T1000 (cell line): ENCODE results near the gene RFXANK.
"Not testable (repeated sequence)": the region's sequence is repeated elsewhere in the genome, so short reads cannot be mapped to it uniquely, and the experiment has no call there.

Experiments
- DNase-seq: peaks from one replicate; lab custom pipeline; 2025; ENCODE audit warnings: mixed read lengths; lab: John Stamatoyannopoulos, UW

RFXANK gene, protein sequence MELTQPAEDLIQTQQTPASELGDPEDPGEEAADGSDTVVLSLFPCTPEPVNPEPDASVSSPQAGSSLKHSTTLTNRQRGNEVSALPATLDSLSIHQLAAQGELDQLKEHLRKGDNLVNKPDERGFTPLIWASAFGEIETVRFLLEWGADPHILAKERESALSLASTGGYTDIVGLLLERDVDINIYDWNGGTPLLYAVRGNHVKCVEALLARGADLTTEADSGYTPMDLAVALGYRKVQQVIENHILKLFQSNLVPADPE

DNA sequence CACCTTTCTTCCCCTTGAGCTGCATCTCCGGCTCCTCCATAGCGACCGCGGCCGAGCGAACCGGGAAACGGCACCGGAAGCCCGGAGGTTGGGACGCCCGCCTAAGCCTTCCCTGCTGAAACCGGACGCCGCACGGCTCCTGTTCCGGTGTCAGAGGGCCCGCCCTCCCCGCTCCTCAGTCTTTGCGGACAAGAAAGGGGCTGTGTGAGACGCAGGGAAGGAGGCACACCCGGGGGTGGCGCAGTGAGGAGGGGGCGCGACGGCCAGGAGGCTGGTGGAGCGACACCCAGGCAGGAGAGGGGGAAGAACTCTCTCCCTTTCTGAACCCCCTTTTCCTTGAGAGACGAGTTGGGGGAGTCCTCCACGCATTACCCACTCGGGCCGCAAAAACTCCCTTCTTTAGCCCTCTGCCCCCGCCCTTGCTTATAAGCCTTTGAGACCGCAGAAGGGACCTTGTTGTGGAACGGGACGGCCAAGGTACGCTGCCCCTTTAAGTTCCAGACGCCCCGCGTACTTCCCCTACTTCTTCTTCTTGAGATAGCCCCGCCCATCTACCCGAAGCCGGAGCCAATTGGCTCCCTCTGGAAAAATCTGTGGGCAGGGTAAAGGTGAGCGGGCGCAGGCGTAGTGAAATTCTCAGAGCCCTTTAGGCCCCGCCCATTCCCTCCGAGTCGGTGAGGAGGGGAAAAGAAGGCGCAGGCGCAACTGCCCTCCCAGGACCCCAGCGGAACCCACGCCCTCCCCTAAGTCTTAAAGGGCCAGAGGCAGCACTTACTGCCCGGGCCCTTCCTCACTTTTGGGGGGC lies at the start of gene RFXANK, which contains the start of gene BORCS8:
RFXANK (plus strand) TSS at position 181 of the 805 bp plus-strand sequence. CDS start 1,689 bp downstream, outside the sequence.
BORCS8 (minus strand) TSS at position 75 of the 805 bp plus-strand sequence; CDS start at position 40, 35 bp downstream.
- peak; percentile 95 for DNase-seq

DNA sequence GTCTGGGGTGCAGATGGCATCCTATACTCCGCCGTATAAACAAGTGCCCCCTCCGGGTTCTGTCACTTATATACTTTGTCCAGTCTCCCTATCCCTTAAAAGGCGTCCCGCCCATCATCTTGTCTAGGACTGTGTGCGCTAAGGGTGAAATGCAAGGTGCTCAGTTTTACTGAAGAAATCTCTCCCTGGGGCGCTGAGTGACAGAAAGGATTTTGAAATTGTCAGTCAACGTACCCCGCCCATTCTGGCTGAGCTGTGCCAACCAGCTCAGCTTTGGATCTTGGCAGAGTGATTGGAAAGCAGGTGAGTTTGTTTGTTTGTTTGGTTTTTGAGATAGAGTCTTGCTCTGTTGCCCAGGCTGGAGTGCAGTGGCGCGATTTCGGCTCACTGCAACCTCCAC lies 49.7 kb upstream of the RFXANK start:
- no peak for DNase-seq

DNA sequence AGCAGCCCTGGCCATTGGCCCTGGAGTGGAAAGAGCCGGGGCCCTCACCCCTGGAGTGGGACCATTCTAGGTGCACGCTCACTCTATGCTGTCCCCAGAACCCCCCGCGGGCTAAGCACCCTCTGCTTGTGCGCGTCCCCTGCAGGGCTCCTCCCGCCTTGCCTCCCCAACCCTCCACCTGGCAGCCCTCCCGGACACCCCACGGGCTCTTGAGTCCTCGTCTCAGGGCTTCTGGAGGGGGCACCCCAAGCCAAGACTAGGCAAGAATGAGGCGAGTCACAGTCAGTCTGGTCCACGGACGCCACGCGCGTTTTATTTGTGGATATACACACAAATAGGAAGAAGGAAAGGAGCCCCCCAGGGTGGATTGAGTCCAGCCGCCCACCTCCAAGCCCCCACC lies 46.8 kb upstream of the RFXANK start:
- DNase-seq: no peak

DNA sequence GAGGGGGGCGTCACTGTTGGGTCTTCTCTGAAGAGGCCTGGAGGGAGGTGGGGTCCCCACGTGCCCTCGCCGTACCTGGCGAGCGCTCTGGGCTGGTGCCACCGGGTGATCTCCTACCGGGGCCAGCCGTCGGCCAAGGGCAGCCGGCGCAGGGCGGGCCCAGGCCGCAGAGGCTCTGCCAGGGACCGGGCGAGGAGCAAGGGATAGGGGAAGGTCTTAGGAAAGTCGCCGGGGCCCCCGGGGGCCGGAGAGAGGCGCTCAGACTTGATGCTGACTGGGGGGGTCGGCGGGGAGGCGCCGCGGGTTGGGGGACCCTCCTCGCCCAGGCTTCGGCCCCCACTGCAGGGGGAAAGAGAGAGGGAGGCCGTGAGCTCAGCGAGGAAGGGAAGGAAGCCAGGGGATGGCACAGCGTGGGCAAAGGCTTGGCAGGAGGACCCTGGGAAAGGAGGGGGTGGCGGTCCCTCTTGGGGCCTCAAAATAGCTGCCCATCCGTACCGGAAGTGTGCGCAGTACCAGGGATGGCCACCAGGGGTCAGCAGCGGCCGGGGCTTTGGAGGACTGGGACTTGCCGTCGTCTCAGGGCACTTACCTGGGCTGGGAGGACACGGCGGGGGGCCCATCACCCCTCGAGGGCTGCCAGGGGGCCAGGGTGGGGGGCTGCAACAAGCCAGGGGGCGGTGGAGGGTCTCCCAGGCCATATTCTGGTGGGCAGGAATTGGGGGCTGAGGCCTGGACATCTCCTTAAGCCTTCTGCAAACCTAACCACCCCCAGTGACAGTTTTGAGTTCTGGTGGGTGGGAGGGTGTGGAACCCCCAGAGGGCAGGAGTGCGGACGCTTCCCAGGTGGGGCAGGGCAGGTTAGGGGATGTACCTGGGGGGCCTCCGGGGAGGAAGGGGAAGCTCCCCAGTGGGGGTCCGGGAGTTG lies 46.1 kb upstream of the RFXANK start:
- DNase-seq: peak; percentile 67

DNA sequence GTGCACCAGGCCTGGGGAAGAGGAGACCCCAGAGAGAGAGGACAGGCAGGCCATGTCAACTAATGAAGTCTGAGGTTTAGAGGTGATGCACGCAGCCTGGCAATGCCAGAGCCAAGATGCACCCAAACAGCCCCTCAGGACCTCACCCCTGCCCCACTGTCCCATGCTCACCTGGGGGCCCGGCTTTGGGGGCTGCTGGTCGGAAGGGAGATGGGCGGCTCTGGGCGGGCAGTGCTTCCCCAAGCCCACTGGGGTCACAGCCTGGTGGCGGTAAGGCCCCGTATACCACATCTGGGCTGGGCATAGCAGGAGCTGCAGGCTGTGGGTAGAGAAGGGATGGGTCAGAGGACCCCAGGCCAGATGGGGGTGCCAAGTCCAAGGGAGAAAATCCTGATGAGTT lies 45.2 kb upstream of the RFXANK start:
- DNase-seq: no peak

DNA sequence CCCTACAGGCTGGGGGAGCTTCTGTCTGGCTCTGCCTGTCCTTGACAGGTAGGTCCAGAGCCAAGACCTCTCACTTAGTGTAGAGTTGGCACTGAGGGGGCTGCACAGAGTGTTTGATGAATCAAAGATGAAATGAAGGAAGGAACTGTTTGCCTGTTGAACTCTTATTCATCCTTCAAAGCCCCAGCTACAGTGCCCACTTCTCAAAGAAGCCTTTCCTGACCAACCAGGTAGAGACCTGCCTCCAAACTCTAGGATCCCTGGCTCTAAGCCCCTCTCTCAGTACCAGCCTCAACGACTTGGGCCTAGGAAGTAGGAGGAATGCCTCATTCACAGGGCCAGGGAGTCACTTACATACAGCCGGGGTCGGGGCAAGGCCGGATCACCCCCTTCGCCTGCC lies 44.7 kb upstream of the RFXANK start:
- DNase-seq: no peak

DNA sequence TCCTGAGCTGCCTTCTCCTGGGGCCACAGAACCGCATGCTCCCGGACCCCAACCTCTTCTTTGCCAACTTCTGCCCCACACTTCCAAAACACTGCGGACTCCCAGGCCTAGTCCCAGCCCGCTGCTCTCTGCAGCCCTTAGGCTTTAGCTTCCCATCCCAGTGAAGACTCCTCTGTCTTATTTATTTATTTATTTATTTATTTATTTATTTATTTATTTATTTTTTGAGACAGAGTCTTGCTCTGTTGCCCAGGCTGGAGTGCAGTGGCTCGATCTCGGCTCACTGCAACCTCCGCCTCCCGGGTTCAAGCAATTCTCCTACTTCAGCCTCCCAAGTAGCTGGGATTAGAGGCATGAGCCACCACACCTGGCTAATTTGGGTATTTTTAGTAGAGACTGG lies 43.6 kb upstream of the RFXANK start:
- not testable (repeated sequence) for DNase-seq

DNA sequence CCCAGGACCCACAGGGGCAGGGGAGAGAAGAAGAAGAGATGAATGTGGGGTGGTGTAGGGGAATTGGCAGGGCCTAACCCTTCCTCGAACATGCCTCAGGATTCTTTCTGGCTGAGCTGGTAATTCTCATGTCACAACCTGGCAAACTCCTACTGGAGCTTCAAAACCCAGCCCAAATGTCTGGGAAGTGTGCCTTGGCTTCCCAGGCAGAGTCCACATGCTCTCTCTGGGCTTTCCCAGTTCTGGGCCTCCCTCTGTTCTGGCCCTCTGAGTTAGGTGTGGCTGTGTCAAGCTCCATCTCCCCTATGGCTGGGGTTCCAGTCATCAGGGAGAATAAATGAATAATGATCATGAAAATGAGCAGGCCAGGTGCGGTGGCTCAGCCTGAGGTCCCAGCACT lies 42.6 kb upstream of the RFXANK start:
- DNase-seq: no peak

DNA sequence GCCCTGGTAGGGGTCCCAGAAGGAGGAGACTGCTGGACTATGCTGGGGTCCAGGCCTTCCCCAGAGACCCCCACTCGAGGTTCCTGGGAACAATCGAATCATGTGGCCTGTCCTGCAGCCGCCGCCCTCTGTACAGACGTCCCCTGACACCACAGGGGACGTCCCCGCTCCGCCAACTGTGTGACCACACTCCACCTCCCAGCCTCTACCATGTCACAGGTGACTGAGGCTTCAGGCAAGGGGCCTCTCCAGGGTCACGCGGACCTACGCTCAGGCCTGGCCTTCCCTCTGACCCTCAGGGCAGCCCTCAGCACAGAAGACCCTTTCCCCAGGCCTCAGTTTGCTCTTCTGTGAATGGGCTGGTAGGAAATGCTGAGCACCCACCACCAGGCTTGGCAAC lies 40.6 kb upstream of the RFXANK start:
- no peak for DNase-seq

DNA sequence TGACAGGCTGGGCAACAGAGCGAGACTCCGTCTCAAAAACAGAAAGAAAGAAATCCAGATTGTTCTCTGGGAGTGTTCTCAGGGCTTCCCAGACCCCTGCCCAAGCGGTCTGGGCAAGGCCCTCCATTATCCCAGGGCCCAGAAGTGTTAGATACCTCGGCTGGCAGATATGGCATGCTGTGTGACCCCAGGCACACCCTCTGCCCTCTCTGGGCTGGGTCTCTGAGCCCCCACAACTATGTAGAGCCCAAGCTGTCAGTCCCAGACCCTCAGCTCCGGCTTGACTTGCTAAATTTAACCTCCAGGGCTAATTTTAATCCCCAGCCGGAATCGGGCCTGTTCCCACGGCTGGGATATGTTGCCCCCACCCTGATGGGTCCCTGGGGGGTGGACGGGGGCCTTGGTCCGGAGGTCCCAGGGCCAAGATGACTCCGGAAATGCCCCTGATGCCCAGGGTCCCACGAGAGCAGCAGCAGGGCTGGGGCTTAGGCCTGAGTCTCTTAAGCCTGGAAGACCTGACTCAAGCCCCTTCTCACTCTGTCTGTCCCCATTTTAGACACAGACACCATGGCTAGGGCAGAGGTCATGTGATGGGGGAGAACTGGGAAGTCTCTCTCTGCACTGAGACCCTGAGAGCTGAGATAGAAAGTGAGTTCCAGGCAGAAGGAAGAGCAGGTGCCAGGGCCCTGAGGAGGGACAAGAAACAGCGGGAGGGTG lies 39.2 kb upstream of the RFXANK start:
- DNase-seq: no peak

DNA sequence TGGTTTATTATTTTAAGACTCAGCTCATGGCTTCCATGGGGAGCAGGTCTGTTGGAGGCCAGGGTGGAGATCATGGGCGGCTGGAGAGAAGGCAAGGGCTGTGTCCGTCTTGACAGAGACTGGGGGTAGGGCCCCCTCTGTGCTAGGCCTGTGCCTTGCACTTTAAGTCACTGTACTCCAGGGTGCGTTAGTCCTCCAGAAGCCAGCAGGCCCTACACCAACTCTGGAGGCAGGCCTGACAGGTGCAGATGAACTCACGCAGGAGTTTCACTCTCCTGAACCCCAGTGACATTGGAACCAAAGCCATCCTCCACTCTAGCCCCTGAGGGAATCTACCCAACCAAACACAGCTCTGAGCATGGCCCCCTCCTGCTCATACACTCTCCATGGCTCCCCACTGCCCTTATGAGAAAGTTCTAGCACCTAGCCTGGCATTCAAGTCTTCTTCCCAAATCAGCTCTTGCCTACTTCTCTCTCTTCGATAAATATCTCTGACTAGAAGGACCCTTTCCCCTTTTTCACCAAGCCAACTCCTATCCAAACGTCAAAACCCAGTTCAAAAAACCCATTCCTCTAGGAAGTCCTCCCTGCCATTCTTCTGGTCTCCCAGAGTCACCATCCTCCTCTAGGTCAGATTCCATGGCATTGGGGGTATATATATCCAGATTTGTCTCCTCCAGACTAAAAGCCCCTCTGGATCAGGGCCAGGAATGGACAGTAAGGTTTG lies 37.1 kb upstream of the RFXANK start:
- no peak for DNase-seq

DNA sequence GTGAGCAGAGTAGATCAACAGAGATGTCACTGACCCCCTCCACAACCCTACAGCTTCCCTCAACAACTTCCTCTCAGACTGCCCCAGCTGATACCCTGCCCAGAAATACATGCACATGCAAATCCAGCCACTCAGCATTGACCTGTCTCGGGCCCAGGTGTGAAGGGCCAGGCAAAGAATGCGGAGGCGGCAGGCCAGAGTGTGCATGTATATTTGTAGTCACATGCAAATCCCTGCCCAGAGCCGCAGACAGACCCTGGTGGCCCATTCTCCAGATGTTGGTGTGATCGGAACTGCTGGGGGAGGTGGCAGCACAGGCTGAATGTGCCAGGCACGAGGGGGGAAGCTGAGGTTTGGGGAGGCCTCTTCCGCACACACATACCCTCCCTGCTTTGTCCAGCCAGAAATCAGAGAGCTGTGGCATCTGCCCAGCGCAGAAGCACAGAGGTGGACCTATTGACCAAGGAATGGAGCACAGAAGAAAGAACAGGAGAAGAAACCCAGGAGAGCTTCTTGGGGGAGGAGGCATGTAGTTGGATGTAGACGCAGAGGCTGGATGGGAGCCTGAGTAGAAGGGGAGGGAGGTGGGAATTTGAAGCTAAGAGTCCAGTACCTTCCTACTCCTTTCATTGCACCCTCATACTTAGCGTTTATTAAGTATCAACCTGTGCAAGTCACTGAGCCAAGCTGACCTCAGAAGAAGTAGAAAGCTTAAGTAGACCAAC lies 36.4 kb upstream of the RFXANK start:
- DNase-seq: no peak

DNA sequence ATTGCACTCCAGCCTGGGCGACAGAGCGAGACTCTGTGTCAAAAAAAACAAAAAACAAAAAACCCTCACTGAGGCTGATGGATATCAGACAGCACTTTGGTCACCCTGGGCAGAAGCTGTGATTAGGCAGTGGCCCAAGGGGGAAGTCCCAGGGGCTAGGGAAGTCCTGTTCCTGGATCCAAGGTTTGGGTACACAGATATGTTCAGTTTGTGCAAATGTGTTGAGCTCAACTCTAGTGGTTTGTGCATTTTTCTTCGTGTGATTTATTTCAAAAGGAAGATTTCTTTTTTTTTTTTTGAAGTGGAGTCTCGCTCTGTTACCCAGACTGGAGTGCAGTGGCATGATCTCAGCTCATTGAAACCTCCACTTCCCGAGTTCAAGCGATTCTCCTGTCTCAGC lies 34.2 kb upstream of the RFXANK start:
- no peak for DNase-seq

DNA sequence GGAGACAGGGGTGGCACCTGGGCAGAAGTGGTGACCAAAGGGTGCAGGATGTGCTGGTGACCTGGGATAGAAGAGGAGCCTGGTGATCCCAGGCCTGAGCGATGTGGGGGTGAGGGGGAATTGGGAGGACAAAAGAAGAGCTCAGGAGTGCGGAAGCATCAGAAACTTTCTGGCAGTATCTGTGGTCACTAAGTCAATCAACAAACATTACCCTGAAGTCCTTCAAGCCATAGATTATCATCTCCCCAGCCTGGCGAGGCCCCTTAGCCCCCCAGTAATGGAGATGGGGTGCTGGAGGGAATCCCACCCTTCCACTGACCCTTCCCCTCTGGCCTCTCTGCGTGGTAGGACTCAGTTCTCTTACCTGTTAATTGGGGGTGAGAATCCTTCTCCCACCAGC lies 32.5 kb upstream of the RFXANK start:
- DNase-seq: no peak

DNA sequence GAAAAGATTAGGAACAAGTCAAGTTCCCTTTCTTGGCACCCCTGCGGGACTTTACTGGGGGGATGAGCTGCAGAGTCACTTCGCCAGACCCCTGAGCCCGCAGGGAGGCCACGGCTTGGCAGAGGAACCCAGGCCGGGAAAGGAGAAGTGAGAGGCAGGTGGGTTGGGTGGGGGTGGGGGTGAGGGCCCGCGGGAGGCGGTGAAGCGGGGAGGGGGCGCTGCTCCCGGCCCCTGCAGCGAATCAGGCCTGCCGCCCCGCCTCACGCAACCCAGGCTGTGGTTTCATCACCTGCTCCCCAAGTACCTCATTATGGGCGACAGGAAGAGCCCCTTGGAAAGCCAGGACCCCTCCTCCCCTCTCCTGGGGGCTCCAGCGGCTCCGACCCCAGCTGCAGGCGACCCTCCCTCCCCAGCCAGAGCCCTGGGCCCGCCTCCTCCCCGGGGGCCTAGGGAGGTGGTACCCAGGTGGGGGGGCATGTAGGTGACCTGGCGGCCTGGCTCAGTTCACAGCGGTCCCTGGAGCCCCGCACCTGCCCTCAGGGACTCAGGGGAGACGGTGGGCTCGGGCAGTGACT lies 31.5 kb upstream of the RFXANK start:
- DNase-seq: no peak

DNA sequence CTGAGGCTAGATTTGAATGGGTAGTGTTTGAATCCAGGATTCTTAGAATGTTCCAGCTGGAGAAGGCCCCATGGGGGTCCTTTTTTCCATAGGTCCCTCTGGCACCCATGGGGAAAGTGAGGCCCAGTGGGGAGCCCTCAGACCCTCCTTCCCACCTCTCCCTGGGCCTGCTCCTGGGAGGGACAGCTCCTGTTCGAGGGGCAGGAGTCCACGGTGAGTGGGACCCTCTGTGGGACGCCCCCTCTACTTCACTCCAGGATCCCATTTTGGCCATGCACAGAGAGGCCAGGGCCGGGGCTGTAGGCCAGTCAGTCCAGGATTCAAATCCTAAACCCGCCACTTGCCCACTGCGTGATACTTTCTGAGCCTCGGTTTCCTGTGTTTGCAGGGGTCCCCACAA lies 29.6 kb upstream of the RFXANK start:
- DNase-seq: no peak

DNA sequence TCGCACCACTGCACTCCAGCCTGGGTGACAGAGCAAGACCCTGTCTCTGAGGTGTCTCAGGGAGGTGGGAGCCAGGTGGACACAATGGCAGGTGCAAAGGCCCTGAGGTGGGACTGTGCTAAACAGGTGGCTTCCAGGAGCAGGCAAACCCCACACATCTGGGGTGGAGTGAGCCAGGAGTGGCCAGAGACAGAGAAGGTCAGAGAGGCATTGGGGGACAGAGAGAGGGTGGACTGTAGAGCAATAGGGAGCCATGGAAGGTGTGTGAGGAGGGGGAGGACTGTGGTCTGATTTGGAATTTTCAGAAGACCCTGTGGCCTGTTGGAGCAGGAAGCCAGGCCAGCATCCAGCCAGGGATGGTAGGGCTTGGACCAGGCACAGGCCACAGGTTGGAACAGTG lies 26.7 kb upstream of the RFXANK start:
- DNase-seq: no peak

DNA sequence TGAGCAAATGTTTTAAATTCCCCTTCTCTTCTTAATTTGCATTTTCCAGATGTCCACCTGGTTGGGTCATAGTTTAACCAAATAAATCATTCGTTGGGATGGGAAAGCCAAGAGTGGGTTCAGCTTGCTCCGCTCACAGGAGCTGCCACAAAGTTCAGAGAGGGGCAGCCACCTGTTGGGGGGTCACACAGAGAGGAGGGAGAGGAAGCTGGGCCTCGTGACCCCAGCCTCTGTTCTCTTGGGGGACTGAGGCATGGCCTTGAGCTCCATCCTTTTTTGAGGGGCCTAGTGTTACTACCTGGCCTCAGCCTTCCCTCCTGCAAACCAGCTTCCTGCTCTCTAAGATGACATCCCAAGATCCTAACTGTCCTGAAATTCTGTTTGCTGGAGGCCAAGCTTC lies 24.4 kb upstream of the RFXANK start:
- no peak for DNase-seq

DNA sequence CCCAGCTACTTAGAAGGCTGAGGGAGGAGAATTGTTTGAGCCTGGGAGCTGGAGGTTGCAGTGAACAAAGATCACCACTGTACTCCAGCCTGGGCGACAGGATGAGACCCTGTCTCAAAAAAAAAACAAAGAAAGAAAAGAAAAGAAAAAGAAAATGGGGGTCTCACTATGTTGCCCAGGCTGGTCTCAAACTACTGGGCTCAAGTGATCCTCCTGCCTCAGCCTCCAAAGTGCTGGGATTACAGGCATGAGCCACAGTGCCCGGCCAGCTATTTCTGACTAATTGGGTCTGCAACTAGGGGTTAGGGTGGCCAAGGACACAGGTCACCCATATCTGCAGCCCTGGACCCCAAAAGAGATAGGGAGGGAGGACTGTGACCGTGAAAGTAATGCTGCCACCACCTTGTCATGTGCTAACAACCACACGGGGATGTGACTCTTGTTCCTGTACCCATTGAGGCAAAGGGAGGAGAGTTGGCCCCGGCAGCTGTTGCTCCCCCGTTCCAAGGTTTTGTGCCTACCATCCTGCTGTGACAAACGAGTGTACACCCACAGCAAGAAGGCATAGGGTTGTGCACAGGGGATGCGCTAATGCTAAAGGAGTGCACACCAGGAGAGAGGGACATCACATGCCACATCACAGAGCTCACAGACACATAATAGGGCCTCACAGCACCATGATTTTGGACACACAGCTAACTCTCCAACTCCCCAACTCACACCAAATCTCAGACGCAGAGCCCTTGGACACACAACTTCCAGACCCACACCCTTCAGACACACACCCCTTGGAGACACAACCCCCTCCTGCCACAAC lies 22.6 kb upstream of the RFXANK start:
- DNase-seq: no peak
